ENCODE data around the gene CARD10. TPM values are rescaled to one million over a fixed set of nuclear protein-coding genes. Genes with fewer than 3 reads are reported as not detected.
A peak's percentile ranks its signal among the peaks of the same experiment; 100 is the strongest.

The CARD10 gene
- total RNA-seq, 2 donors from 2014 or later, result 17.4 to 28.7 TPM

GRCh38 chr22:37516456-37516855, 2.8 kb downstream of the CARD10 start:
- no peak for TF ChIP-seq POLR2A (IDR thresholded peaks at IDR 0.05)
- TF ChIP-seq, protein P1, sequence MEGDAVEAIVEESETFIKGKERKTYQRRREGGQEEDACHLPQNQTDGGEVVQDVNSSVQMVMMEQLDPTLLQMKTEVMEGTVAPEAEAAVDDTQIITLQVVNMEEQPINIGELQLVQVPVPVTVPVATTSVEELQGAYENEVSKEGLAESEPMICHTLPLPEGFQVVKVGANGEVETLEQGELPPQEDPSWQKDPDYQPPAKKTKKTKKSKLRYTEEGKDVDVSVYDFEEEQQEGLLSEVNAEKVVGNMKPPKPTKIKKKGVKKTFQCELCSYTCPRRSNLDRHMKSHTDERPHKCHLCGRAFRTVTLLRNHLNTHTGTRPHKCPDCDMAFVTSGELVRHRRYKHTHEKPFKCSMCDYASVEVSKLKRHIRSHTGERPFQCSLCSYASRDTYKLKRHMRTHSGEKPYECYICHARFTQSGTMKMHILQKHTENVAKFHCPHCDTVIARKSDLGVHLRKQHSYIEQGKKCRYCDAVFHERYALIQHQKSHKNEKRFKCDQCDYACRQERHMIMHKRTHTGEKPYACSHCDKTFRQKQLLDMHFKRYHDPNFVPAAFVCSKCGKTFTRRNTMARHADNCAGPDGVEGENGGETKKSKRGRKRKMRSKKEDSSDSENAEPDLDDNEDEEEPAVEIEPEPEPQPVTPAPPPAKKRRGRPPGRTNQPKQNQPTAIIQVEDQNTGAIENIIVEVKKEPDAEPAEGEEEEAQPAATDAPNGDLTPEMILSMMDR (IDR thresholded peaks at IDR 0.05), result no peak
- Histone ChIP-seq H3K36me3 (replicated peaks in 1 of 2; ENCODE audit: insufficient read depth in 1 of 2, low read depth in 2 of 2) (no peaks in the 10 kb centered on the region), H3K9me3 (no peaks in the 10 kb centered on the region), H3K27ac (no peak overlapping the region), H3K4me1 (peaks cover 47% of the 10 kb centered on the region), H3K27me3 (no peaks in the 10 kb centered on the region), H3K4me3 (no peak overlapping the region)
- intact Hi-C loops (cut with DNase I), result no loop called here
- no peak for DNase-seq
- 87 to 96% methylated on average over 1 of the region's 1 CpG for WGBS, 2 donors
- no peak for ATAC-seq

DNA sequence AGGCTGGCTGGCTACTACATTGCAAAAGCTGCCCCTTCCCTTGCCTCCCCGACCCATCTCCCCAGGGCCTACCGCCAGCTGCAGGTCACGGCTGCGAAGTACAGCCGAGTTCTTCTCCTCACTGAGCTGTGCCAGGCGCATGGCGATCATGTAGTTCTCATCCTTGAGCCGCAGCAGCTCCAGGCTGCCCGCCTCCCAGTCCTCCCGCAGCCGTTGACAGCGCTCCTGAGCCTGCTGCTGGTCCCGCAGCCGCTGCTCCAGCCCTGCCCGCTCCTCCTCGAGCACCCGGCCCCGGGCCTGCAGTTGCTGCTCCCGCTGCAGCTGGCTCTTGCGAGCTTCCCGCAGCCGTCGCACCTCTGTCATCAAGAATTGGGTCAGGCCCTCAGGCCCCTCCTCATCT, 3.3 kb downstream of the CARD10 start:
- H3K27ac ChIP-seq, result peak overlapping the region in 3 of 4 donors; percentile 1 to 25 (median 1)
- H3K36me3 ChIP-seq (replicated peaks in 1 of 2; ENCODE audit: insufficient read depth in 1 of 2, low read depth in 2 of 2), result no peaks in the 10 kb centered on the region
- no peaks in the 10 kb centered on the region for H3K27me3 ChIP-seq
- H3K4me3 ChIP-seq, result no peak overlapping the region
- WGBS, 2 donors, result 94 to 98% methylated on average over 20 to 23 of the region's 23 CpGs
- no peaks in the 10 kb centered on the region for H3K9me3 ChIP-seq
- intact Hi-C loops (cut with DNase I), result no loop called here
- no peak for DNase-seq
- no peak for ATAC-seq
- TF ChIP-seq, protein P1 (IDR thresholded peaks at IDR 0.05), result no peak
- TF ChIP-seq POLR2A (IDR thresholded peaks at IDR 0.05), result no peak
- H3K4me1 ChIP-seq, result peaks cover 49% of the 10 kb centered on the region

GRCh38 chr22:37514526-37515051, 4.6 kb downstream of the CARD10 start:
- TF ChIP-seq, protein P1 (IDR thresholded peaks at IDR 0.05), result no peak
- no peak for TF ChIP-seq POLR2A (IDR thresholded peaks at IDR 0.05)
- peaks cover 52% of the 10 kb centered on the region for H3K4me1 ChIP-seq
- ATAC-seq, result no peak
- H3K27me3 ChIP-seq, result no peaks in the 10 kb centered on the region
- no peaks in the 10 kb centered on the region for H3K36me3 ChIP-seq (replicated peaks in 1 of 2; ENCODE audit: insufficient read depth in 1 of 2, low read depth in 2 of 2)
- peak overlapping the region; percentile 54 to 92 (median 86) for H3K27ac ChIP-seq
- 28 to 49% methylated on average over 5 to 15 of the region's 15 CpGs for WGBS, 2 donors
- DNase-seq, result no peak
- no peaks in the 10 kb centered on the region for H3K9me3 ChIP-seq
- intact Hi-C loops (cut with DNase I), result no loop called here
- no peak overlapping the region for H3K4me3 ChIP-seq

DNA sequence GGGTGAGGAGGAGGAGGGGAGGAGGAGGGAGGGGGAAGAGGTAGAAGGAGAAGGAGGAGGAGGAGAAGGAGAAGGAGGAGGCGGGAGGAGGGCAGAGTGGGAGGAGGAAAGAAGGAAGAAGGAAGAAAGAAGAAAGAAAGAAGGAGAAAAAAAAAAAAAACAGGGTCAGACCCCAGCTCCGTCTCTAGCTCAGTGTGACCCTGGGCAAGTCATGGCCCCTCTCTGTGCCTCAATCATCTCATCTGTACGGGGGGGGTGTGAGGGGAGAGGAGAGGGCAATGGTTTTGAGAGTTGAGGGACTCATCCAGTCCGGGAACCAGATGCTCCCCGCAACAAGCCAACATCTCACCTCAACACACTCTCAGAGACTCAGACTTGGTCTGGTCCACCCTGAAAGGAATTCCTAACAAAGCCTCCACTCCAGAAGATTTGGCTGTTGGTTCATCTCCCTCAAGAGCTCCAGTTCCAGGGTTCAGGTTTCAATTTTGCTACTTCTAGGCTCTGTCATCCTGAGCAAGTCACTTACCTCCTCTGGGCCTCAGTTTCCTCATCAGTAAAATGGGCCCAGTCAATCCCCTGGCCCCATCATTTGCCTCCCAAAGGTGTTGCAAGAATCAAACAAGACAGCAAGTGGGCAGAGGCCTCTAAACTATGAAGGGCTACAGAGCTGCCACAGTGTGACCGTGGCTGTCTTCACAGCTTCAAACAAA, 7.7 kb downstream of the CARD10 start:
- TF ChIP-seq, protein P1 (IDR thresholded peaks at IDR 0.05), result no peak
- peak in 1 of 3 donors; percentile 6 for TF ChIP-seq POLR2A (IDR thresholded peaks at IDR 0.05)
- peaks cover 0 to 2% of the 10 kb centered on the region in 2 donors for H3K36me3 ChIP-seq (replicated peaks in 1 of 2; ENCODE audit: insufficient read depth in 1 of 2, low read depth in 2 of 2)
- intact Hi-C loops (cut with DNase I), result no loop called here
- WGBS, 2 donors, result 77 to 85% methylated on average over 5 to 6 of the region's 6 CpGs
- peaks cover 54% of the 10 kb centered on the region for H3K4me1 ChIP-seq
- DNase-seq, result no peak
- H3K4me3 ChIP-seq, result no peak overlapping the region
- H3K27me3 ChIP-seq, result no peaks in the 10 kb centered on the region
- no peaks in the 10 kb centered on the region for H3K9me3 ChIP-seq
- peak overlapping the region; percentile 84 to 92 (median 86) for H3K27ac ChIP-seq
- ATAC-seq, result no peak

Data from body of pancreas (tissue), 4 donors.